HCT116 (cell line): ENCODE measurements around the gene ENOPH1. TPM values are rescaled to one million over a fixed set of nuclear protein-coding genes. Genes with fewer than 3 reads are reported as not detected.

Experiments
- ATAC-seq: fragments of 200-7000 bp; cut with Tn5 transposase; 2 replicates; pipeline ENCODE4 v1.9.1; 2020; ENCODE audit warnings: mild to moderate bottlenecking, moderate library complexity
- BruUV-seq: library from RNA; stranded (reverse); fragments of 400-500 nt; replicated peaks from 2 replicates; lab custom pipeline; 2021; lab: Mats Ljungman, UMichigan
- CTCF ChIA-PET: fragments of 300-600 bp; sonication (Branson Sonifier 250); formaldehyde crosslinking; loops from one replicate; lab custom pipeline; 2021; ENCODE audit warnings: antibody characterized with exemption; lab: Charles Lee
- POLR2A ChIA-PET: fragments of 300-600, 350-600 bp; sonication (Branson Sonifier 250); formaldehyde crosslinking; loops from one replicate; lab custom pipeline; 2021; ENCODE audit warnings: antibody characterized with exemption; lab: Charles Lee
- RAD21 ChIA-PET, 2 experiments: fragments of 300-600 bp; sonication (Branson Sonifier 250); formaldehyde crosslinking; loops; one replicate each; lab custom pipeline; 2023; ENCODE audit warnings: low total read pairs in 2 of 2; ENCODE audit not compliant: uncharacterized antibody in 2 of 2, unreplicated experiment in 2 of 2, low non-redundant PET in 1 of 2; lab: Charles Lee
- DNase-seq: peaks from one replicate; pipeline ENCODE4 v3.0.0-alpha.2; 2010; ENCODE audit warnings: low read depth, low spot score
- H2AFZ ChIP-seq: fragments of 200-600 bp; shearing (Covaris generic), sonication (generic); 2 replicates; pipeline ENCODE4 v1.6.1; 2017; ENCODE audit warnings: low read depth, mixed run types, mixed read lengths, antibody characterized with exemption, low read length; ENCODE audit not compliant: poor library complexity, severe bottlenecking
- H3K27ac ChIP-seq: 2 replicates; pipeline ENCODE4 v1.5.1; 2012; ENCODE audit warnings: low read depth, low read length
- H3K27me3 ChIP-seq: fragments of 200-600 bp; sonication (generic); 2 replicates; pipeline ENCODE4 v1.6.1; 2016; ENCODE audit warnings: mixed run types, low read length, mixed read lengths; ENCODE audit not compliant: insufficient read depth
- H3K36me3 ChIP-seq, 2 experiments: fragments of 200-500 bp in 1 of 2; fragments of 200-600 bp in 1 of 2; sonication (Bioruptor generic) in 1 of 2; sonication (generic) in 1 of 2; 2 replicates each; pipeline versions ENCODE4 v1.5.1 to v1.6.1; 2014 to 2016; ENCODE audit warnings: low read length in 2 of 2, inconsistent platforms in 1 of 2, mixed read lengths in 1 of 2, mixed run types in 1 of 2; ENCODE audit not compliant: insufficient read depth in 2 of 2, control insufficient read depth in 1 of 2
- H3K4me1 ChIP-seq, 2 experiments: fragments of 200-600 bp in 1 of 2; sonication (generic) in 1 of 2; 2 replicates each; pipeline versions ENCODE4 v1.5.1 to v1.6.1; 2012 to 2017; ENCODE audit warnings: low read length in 2 of 2, inconsistent platforms in 1 of 2, mild to moderate bottlenecking in 1 of 2, mixed read lengths in 1 of 2, mixed run types in 1 of 2, moderate library complexity in 1 of 2; ENCODE audit not compliant: insufficient read depth in 2 of 2, control insufficient read depth in 1 of 2
- H3K4me2 ChIP-seq: fragments of 200-600 bp; sonication (generic); 2 replicates; pipeline ENCODE4 v1.6.1; 2017; ENCODE audit warnings: mixed run types, low read length, mixed read lengths
- H3K4me3 ChIP-seq, 2 experiments: fragments of 200-600 bp in 1 of 2; sonication (generic) in 1 of 2; replicated peaks in 1 of 2; 2 replicates each; pipeline ENCODE4 v1.5.1; 2011 to 2016; ENCODE audit warnings: low read length in 2 of 2, control low read depth in 1 of 2, low read depth in 1 of 2, mild to moderate bottlenecking in 1 of 2, mixed read lengths in 1 of 2, mixed run types in 1 of 2
- H3K79me2 ChIP-seq: fragments of 200-600 bp; sonication (generic); 2 replicates; pipeline ENCODE4 v1.6.1; 2017; ENCODE audit warnings: mild to moderate bottlenecking, mixed run types, low read length, moderate library complexity, mixed read lengths; ENCODE audit not compliant: insufficient read depth
- H3K9ac ChIP-seq: fragments of 200-600 bp; sonication (generic); 2 replicates; pipeline ENCODE4 v1.6.1; 2016; ENCODE audit warnings: low read length, mixed read lengths
- H3K9me2 ChIP-seq: fragments of 200-600 bp; sonication (generic), shearing (Covaris generic); 2 replicates; pipeline ENCODE4 v1.6.1; 2017; ENCODE audit warnings: mixed run types, mild to moderate bottlenecking, moderate library complexity; ENCODE audit not compliant: insufficient read depth
- H3K9me3 ChIP-seq, 2 experiments: fragments of 200-500 bp in 1 of 2; fragments of 200-600 bp in 1 of 2; sonication (Bioruptor generic) in 1 of 2; sonication (generic) in 1 of 2; 2 replicates each; pipeline ENCODE4 v1.6.1; 2014 to 2017; ENCODE audit warnings: low read length in 2 of 2, mixed read lengths in 2 of 2, inconsistent platforms in 1 of 2, low read depth in 1 of 2, mild to moderate bottlenecking in 1 of 2, mixed run types in 1 of 2, moderate library complexity in 1 of 2; ENCODE audit not compliant: control insufficient read depth in 1 of 2, insufficient read depth in 1 of 2
- H4K20me1 ChIP-seq: fragments of 200-600 bp; sonication (generic), shearing (Covaris generic); 2 replicates; pipeline ENCODE4 v1.6.1; 2017; ENCODE audit warnings: mixed run types, mild to moderate bottlenecking, moderate library complexity; ENCODE audit not compliant: insufficient read depth
- ATF3 ChIP-seq: IDR thresholded peaks from 2 replicates; pipeline ENCODE4 v1.6.1; 2012
- CBX3 ChIP-seq: IDR thresholded peaks from 2 replicates; pipeline ENCODE4 v1.6.1; 2012; ENCODE audit warnings: low read depth
- CTCF ChIP-seq, 3 experiments: fragments of 200-600 bp in 1 of 3; sonication (generic) in 1 of 3; IDR thresholded peaks in 2 of 3; conservative IDR thresholded peaks in 1 of 3; 2 replicates each; pipeline ENCODE4 v1.5.1; 2012 to 2017; ENCODE audit warnings: low read depth in 2 of 3, low read length in 2 of 3, antibody characterized with exemption in 1 of 3, borderline replicate concordance in 1 of 3, control low read depth in 1 of 3, mild to moderate bottlenecking in 1 of 3, mixed read lengths in 1 of 3, mixed run types in 1 of 3, moderate library complexity in 1 of 3; ENCODE audit not compliant: insufficient read depth in 1 of 3
- EGR1 ChIP-seq: IDR thresholded peaks from 2 replicates; pipeline ENCODE4 v1.6.1; 2012; ENCODE audit warnings: low read depth
- ELF1 ChIP-seq: IDR thresholded peaks from 2 replicates; pipeline ENCODE4 v1.6.1; 2012; ENCODE audit warnings: low read depth, borderline replicate concordance
- EZH2phosphoT487 ChIP-seq: fragments of 200-600 bp; IDR thresholded peaks from 2 replicates; pipeline ENCODE4 v1.6.1; 2018; ENCODE audit warnings: antibody characterized with exemption, borderline replicate concordance
- FOSL1 ChIP-seq: IDR thresholded peaks from 2 replicates; pipeline ENCODE4 v1.6.1; 2012; ENCODE audit warnings: low read depth
- POLR2A ChIP-seq: IDR thresholded peaks from 2 replicates; pipeline ENCODE4 v1.7.0; 2011; ENCODE audit warnings: borderline replicate concordance; ENCODE audit not compliant: insufficient read depth, insufficient read length; ENCODE audit errors: extremely low read depth
- POLR2AphosphoS5 ChIP-seq: IDR thresholded peaks from 2 replicates; pipeline ENCODE4 v1.6.1; 2011; ENCODE audit warnings: mild to moderate bottlenecking, low read depth, low read length, moderate library complexity
- RAD21 ChIP-seq: IDR thresholded peaks from 2 replicates; pipeline ENCODE4 v1.6.1; 2012; ENCODE audit warnings: low read depth, mild to moderate bottlenecking
- REST ChIP-seq: IDR thresholded peaks from 2 replicates; pipeline ENCODE4 v1.6.1; 2012; ENCODE audit warnings: low read depth
- SIN3A ChIP-seq: IDR thresholded peaks from 2 replicates; pipeline ENCODE4 v1.6.1; 2012; ENCODE audit warnings: low read depth
- SP1 ChIP-seq: IDR thresholded peaks from 2 replicates; pipeline ENCODE4 v1.6.1; 2012; ENCODE audit warnings: low read depth
- TCF7L2 ChIP-seq: IDR thresholded peaks from 2 replicates; pipeline ENCODE4 v1.7.0; 2011; ENCODE audit warnings: borderline replicate concordance, inconsistent platforms; ENCODE audit not compliant: insufficient read depth, insufficient read length; ENCODE audit errors: extremely low read depth
- YY1 ChIP-seq: IDR thresholded peaks from 2 replicates; pipeline ENCODE4 v1.6.1; 2011; ENCODE audit warnings: low read length, low read depth, moderate library complexity, mild to moderate bottlenecking; ENCODE audit not compliant: insufficient replicate concordance; ENCODE audit errors: extremely low read depth
- ZBTB33 ChIP-seq: IDR thresholded peaks from 2 replicates; pipeline ENCODE4 v1.6.1; 2011; ENCODE audit warnings: mild to moderate bottlenecking, low read length, moderate library complexity; ENCODE audit not compliant: insufficient replicate concordance; ENCODE audit errors: extremely low read depth
- ZFX ChIP-seq: fragments of 450-650 bp; IDR thresholded peaks from 2 replicates; pipeline ENCODE4 v1.6.1; 2017
- ZNF274 ChIP-seq: fragments of 200-500 bp; sonication (Bioruptor generic); IDR thresholded peaks from 2 replicates; pipeline ENCODE4 v1.6.1; 2014; ENCODE audit warnings: mild to moderate bottlenecking, low read depth, low read length, inconsistent platforms
- intact Hi-C: fragments of 100-400 bp; cut with micrococcal nuclease; formaldehyde crosslinking; loops from 2 replicates; pipeline ENCODE4 v1.10.0; 2022
- total RNA-seq: library from RNA; stranded (reverse); gene quantifications from one replicate; pipeline ENCODE4 v1.2.1, GENCODE V29; 2021; ENCODE audit not compliant: unreplicated experiment

The ENOPH1 gene
- total RNA-seq, 1 experiment from 2014 or later: 53.4 TPM

- ChIA-PET RAD21 (interaction anchor here (0.9 to 1.3 kb wide), 2 partner anchors 55 kb away, joined by 3 to 4 read pairs; partner anchors contain the start of gene HNRNPD (in 2 of the 2)), CTCF (interaction anchor here (0.8 to 1.4 kb wide), 8 partner anchors 10 to 310 kb away, joined by 3 to 5 read pairs (median 3); partner anchors contain the start of gene HNRNPD), POLR2A (interaction anchor here (0.6 to 1.9 kb wide), 18 partner anchors 8 to 1178 kb away, joined by 3 to 39 read pairs (median 4); partner anchors contain the start of genes HNRNPD and THAP9)
- Histone ChIP-seq H3K9me2 (no peaks in the 10 kb centered on the region), H2AFZ (no peak overlapping the region), H3K4me1 (peaks cover 10 to 38% of the 10 kb centered on the region in 2 experiments; a peak in 3 of 4 replicates), H4K20me1 (peaks cover 53% of the 10 kb centered on the region), H3K79me2 (peaks cover 86% of the 10 kb centered on the region), H3K27ac (peak overlapping the region; percentile 93), H3K36me3 (peaks cover 44 to 52% of the 10 kb centered on the region in 2 experiments), H3K4me3 (peak overlapping the region; percentile 95 to 98), H3K9ac (peak overlapping the region; percentile 98), H3K4me2 (peak overlapping the region; percentile 83), H3K9me3 (no peaks in the 10 kb centered on the region), H3K27me3 (no peaks in the 10 kb centered on the region)
- intact Hi-C loops: loop anchor here (1.0 kb wide), 1 partner anchor 55 kb away; no protein-coding TSS in a partner anchor
- DNase-seq: peak; percentile 76
- BruUV-seq: no TSS peak
- ATAC-seq: peak; percentile 65
- no peak for TF ChIP-seq ATF3
- no peak for TF ChIP-seq REST
- TF ChIP-seq CTCF (IDR thresholded peaks at IDR 0.05 in 2 of 3, conservative IDR thresholded peaks at IDR 0.05 in 1 of 3; ENCODE audit: borderline replicate concordance in 1 of 3, insufficient read depth in 1 of 3, low read depth in 2 of 3, low read length in 2 of 3): peak in 2 of 3 experiments; percentile 75 to 88; a peak in 4 of 6 replicates
- TF ChIP-seq FOSL1: no peak
- no peak for TF ChIP-seq ZNF274
- no peak for TF ChIP-seq ELF1
- TF ChIP-seq SP1: no peak
- peak; percentile 95 for TF ChIP-seq POLR2AphosphoS5
- TF ChIP-seq ZBTB33: peak; percentile 8
- TF ChIP-seq YY1: peak; percentile 86
- peak; percentile 62 for TF ChIP-seq TCF7L2
- TF ChIP-seq ZFX: no peak
- TF ChIP-seq RAD21: no peak
- TF ChIP-seq CBX3: no peak
- TF ChIP-seq EZH2phosphoT487: no peak
- no peak for TF ChIP-seq EGR1
- peak; percentile 85 for TF ChIP-seq POLR2A
- no peak for TF ChIP-seq SIN3A
Observed at GRCh38 chr4:82428969-82429727, 1.2 kb upstream of the ENOPH1 start.
